NCI-H187 (cell line): Measurements from ENCODE around the gene OR10H4.
"Not testable (repeated sequence)": the region's sequence is repeated elsewhere in the genome, so short reads cannot be mapped to it uniquely, and the experiment has no call there.

ENCODE experiments used
- DNase-seq, 2 experiments: peaks; one replicate each; lab custom pipeline; 2025; lab: John Stamatoyannopoulos, UW

Gene OR10H4

DNA sequence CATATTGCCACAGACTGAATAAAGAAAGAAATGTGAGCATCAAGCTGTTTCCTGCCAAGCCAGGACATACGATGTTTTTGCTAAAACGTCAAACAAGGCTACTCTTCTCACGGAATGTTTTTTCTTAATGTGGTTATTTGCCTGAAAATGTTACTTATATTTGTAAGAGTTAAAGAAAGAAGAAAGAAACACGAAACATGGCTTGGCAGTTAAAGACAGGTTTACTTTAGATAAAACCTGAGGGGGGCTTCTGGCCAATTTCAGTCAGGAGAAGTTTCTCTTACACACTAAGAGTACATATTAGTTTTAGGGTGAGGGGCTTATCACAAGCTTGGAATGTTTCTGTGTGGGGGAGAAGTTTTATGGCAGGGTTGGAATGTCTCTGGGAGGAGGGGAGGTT lies 4.4 kb upstream of the OR10H4 start:
- no peak for DNase-seq

DNA sequence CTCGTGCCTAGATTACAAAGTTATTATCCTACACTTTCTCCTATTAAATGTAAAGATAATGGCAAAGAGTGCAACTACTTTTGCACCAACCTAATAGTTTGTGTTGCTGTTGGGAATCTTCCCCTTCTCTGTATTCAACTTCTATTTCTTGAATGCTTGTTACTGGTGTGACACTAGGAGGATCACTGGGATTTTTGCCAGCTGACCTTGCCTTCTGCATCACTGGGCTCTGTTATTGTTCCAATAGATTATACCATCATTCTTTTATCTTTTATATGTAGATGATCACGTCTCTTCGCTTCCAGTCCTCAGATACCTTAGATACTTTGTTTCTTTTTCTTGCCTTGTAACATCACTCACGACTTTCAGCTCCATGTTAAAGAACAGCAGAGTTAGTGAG lies 3.5 kb upstream of the OR10H4 start:
- DNase-seq = no peak

DNA sequence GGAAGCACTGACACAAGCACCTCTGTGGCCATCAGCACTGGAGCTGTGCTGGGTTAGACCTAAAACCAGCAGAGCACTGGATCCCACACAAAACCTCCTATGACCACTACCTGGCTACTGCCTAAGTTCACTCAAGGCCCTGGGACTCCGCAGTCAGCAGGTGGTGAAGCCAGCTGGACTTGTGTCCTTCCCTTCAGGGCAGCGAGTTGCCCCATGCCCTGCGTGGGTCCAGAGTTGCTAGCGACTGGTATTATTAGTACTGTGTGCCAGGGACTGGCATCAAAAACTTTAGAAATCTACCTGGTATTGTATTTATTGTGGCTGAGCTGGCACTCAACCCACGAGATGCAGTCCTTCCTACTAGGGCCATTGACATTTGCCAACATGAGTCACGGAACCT lies 6.0 kb downstream of the OR10H4 start:
- no peak for DNase-seq

DNA sequence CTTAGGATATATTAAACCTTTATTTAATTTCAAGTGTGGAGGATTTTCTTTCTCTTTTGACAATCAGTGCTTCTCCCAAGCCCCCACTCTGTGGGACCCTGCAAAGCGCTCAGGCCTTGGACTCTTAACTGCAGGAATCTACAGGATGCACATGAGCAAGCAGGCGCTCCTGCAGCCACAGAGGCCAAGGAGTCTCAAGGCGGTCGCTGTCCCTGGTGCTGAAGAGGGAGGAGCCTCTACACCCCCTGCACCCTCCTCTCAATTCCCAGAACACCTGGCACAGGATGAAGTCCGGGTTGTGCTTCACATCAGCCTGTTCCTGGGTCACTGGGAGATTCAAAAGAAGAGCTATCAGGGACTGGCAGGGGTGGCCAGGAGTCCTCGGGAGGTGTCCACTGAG lies 13.5 kb downstream of the OR10H4 start:
- DNase-seq = no peak

DNA sequence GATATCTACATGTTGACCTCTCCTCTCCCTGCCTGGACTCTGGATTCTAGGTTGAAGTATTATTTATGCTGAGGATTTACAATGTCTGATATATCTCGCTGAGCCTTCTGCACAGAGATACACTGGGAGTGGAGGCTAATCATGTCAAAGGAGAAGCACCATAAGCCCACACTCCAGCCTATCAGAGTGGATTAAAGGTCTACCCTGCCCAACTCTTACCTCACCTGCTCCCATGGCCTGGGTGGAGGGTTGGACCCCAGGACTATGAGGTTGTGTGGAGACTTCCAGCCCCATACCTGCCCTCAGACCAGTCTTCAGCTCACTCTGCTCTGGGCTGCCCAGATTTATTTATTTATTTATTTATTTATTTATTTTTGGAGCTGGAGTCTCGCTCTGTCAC lies 15.4 kb downstream of the OR10H4 start:
- no peak for DNase-seq

DNA sequence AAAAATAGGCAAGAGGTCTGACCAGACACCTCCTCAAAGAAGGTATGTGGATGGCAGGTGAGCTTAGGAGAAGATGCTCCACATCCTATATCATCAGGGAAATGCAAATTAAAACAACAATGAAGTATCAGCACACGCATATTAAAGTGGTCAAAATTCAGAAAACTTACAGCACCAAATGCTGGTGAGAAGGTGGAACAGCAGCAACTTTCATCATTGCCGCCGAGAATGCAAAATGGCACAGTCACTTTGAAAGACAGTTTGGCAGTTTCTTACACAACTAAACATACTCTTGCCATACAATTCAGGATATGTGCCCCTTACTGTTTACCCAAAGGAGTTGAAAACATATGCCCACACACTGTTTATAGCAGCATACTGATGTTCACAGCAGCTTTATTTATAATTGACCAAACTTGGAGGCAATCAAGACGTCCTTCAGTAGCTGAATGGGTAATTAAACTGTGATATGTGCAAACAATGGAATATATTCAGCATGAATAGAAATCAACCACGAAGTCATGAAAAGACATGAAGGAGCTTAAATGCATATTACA lies 22.5 kb downstream of the OR10H4 start:
- no peak for DNase-seq

DNA sequence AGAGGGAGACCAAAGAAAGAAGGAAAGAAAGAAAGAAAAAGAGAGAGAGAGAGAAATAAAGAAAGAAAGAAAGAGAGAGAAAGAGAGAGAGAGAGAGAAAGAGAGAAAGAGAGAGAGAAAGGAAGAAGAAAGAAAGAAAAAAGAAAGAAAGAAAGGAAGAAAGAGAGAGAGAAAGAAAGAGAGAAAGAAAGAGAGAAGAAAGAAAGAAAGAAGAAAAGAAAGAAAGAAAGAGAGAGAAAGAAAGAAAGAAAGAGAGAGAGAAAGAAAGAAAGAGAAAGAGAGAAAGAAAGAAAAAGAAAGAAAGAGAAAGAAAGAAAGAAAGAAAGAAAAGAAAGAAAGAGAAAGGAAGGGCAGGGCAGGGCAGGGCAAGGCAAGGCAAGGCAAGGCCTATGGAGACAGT lies 23.2 kb downstream of the OR10H4 start:
- DNase-seq = not testable (repeated sequence)

DNA sequence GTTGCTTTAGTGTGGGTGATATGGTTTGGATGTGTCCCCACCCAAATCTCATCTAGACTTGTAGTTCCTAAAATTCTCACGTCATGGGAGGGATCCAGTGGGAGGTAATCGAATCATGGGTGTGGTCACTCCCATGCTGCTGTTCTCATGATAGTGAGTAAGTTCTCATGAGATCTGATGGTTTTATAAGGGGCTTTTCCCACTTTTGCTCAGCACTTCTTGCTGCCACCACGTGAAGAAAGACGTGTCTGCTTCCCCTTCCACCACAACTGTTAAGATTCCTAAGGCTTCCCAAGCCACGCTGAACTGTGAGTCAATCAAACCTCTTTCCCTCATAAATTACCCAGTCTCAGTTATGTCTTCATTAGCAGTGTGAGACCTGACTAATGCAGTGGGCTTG lies 26.0 kb downstream of the OR10H4 start:
- DNase-seq = no peak

DNA sequence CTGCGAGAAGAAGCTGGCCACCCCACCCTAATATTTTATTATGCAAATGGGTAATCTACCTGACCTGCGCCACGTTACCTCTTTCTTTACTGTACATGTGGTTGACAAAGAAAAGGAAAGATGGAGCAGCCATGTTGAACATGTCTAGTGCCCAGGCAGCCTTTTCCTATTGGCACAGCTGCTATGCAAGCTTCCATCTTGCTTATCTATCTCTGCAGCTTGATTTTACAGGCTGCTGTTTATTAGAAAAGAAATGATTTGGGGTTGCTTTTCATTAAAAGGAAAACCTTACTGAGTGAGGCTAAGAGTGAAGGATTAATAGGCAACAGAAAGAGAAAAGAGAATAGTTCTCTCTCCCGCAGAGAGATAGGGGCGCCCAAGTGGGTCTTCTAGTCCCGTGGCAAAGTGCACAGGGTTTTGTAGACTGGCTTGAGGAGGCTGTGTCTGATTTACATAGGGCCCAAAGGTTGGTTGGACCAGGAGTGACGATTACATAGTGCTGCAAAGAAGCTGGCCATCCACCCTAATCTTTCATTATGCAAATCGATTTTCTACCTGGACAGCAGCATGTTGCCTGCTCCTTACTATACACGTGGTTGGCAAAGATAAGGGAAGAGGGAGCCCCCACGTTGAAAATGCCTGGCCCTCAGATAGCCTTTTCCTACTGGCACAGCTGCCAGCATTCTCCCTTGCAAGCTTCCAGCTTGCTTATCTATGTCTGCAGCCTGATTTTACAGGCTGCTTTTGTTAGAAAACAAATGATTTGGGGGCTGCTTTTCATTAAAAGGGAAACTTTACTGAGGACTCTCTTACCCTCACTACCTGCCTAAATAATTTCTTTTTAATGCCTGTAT lies 28.3 kb downstream of the OR10H4 start:
- DNase-seq = no peak

DNA sequence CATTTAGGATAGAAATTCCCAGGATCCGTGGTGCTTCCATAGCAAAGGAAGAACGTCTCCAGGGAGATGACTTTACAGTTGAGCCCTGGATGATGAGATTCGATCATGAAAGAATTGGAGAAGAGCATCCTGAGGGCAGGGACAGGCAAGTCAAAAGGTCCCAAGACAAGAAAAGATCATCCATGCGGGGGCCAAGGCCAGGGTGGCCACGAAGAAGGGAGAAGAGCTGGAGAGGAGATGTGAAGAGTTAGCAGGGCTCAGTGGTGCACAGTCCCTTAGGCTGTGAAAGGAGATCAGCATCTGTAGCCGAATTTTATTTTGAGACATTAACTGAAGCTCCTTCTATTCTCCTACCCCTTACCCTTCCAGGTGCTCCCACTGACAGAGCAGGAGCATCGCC lies 28.9 kb downstream of the OR10H4 start:
- DNase-seq = no peak

DNA sequence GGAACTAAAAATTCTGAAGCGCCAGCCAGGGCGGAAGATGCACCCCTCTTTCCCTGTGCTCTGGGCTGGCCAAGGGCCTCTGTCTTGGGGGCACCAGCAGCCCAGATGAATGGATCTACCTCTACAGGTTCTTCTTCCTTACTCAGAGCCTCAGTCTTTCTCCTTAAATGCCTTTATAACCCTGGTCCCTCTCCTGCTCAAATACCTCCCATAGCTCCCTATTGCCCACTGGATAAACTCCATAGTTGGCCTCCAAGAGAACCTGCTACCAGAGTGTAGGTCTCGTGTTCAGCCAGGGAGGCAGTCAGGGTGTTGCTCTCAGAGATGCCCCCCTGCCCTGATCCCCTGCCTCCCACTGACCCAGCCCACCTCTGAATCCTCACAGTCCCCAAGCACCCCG lies 30.5 kb downstream of the OR10H4 start:
- no peak for DNase-seq

DNA sequence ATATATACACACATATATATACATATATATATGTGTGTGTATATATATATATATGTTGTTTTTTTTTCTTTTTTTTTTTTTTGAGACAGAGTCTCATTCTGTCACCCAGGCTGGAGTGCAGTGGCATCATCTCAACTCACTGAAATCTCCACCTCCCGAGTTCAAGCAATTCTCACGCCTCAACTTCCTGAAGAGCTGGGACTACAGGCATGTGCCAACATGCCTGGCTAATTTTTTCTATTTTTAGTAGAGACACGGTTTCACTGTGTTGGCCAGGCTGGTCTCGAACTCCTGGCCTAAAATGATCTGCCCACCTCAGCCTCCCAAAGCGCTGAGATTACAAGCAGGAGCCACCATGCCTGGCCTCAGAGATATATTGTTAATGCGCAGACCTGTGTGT lies 37.0 kb downstream of the OR10H4 start:
- not testable (repeated sequence) for DNase-seq

DNA sequence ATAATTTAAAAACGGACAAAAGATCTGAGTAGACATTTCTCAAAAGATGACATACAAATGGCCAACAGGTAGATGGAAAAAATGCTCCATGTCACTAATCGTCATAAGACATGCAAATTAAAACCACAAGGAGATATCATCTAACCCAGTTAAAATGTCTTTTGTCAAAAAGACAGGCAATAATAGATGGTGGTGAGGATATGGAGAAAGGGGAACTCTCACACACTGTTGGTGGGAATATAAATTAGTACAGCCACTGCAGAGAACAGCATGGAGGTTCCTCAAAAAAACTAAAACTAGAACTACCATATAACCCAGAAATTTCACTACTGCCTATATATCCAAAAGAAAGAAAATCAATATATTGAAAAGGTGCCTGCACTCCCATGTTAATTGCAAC lies 37.9 kb downstream of the OR10H4 start:
- no peak for DNase-seq

DNA sequence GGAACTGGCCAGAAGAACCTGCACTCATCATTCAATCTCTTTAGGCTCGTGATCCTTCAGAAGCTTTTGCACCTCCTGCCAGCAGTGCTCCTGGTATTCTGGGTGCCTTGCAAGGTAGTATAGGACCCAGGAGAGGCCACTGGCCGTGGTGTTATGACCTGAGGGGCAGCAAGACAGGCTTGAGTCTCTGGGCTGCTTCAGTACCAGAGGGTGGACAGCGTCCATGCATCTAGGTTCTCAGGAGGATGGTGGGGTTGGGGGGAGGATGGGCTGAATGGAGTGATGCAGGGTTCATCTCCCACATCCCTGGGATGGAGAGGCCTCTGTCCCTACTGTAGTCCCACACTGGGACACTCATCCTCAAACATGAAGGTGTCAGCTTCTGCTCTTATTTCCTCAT lies 41.1 kb downstream of the OR10H4 start:
- no peak for DNase-seq

DNA sequence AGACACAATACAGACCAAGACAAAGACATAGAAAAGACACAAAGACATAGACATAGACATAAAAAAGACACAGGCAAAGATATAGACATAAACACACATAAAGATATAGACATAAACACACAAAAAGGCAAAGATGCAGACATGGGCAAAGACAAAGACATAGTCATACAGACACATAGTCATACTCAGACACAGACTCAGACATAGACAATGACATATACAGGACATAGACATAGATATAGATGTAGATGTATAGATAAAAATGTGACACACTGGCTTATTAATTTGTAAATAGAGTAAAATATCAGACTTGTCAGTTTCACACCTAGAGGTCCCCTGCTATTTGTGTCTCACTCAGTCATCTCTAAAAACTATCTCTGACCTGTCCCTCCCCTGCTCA lies 42.8 kb downstream of the OR10H4 start:
- no peak for DNase-seq

DNA sequence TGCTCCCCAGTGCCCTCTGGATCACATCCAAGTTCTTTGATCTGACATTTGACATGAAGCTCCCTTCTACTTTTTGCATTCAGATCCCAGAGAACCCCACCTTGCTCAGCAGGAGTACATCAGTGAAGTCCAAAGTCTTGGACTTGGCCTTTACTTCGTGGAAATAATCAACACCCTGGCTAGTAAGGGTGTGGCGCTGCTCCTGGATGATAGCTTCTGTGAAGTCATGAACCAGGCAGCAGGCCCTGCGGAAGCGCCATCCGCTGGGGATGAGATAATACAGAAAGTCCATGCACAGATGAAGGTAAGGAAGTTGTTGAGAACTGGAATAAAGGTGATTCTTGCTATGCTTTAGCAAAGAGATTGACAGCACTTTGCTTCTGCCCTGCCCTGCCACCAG lies 43.2 kb downstream of the OR10H4 start:
- DNase-seq = no peak

DNA sequence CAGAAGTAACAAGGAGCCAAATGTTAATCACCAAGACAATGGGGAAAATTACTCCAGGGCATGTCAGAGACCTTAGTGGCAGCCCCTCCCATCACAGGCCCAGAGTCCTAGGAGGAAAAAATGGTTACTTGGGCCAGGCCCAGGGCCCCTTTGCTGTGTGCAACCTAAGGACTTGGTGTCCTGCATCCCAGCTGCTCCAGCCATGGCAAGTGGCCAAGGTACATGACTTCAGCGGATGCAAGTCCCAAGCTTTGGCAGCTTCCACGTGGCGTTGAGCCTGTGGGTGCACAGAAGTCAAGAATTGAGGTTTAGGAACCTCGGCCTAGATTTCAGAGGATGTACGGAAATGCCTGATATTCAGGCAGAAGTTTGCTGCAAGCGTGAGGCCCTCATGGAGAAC lies 46.7 kb downstream of the OR10H4 start:
- DNase-seq = no peak

DNA sequence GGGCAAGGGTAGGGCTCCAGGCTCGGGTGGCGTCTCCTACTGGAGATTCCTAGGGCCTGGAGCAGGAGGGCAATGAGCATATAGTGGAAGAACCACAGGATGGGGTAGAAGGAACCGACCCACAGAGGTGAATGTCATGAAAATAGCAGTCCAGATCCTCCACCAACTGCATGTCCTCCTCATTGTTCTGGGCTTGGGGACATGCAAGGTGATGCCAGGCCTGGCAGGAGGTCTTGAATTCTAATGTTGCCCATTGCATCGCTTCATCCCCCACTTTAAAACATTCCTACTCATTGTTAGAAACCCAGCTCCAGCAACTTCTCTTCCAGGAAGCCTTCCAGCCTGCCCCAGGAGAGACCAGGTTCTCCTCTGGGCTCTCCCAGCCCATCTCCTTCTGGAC lies 49.4 kb downstream of the OR10H4 start:
- DNase-seq = no peak
